Activated CD4-positive, alpha-beta T cell treated with anti-CD3 and anti-CD28 coated beads, Interleukin-2, amount 50 U/mL, for 24 hours (primary cell): ENCODE measurements around the gene IQCM.

ENCODE experiments used
- DNase-seq, 2 donors: peaks; one replicate each; pipeline ENCODE4 v3.0.0-alpha.2; 2020; ENCODE audit warnings: low read depth in 1 of 2, low spot score in 1 of 2

Gene IQCM

GRCh38 chr4:149322203-149322602 lies 493.4 kb downstream of the IQCM start:
- DNase-seq: no peak

- DNase-seq: no peak
Observed at GRCh38 chr4:149321438-149321837, 494.2 kb downstream of the IQCM start.

DNA sequence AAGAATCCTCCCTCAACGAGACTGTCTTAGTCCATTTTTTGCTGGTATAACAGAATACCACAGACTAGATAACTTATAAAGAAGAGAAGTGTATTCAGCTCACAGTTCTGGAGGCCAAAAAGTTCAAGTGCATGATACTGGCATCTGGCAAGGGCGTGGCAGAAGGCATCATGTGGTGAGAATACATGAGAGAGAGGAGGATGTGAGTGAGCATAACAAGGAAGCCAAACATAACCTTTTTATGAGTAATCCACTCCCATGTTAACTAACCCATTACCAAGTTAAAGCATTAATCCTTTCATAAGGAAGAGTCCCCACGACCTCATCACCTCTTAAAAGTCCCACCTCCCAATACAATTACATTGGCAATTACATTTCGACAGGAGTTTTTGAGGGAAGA lies 504.6 kb downstream of the IQCM start:
- DNase-seq: no peak

- DNase-seq: no peak
Observed at GRCh38 chr4:149306537-149306936, 509.1 kb downstream of the IQCM start.
